HG03039 (cell line): ENCODE results near the gene SLU7.
"Not testable (repeated sequence)": the region's sequence is repeated elsewhere in the genome, so short reads cannot be mapped to it uniquely, and the experiment has no call there.

ENCODE experiments used
- ATAC-seq: cut with Tn5 transposase; IDR thresholded peaks from one replicate; pipeline ENCODE4 v1.9.1; 2021; ENCODE audit warnings: mild to moderate bottlenecking, moderate library complexity; ENCODE audit not compliant: unreplicated experiment

The SLU7 gene

DNA sequence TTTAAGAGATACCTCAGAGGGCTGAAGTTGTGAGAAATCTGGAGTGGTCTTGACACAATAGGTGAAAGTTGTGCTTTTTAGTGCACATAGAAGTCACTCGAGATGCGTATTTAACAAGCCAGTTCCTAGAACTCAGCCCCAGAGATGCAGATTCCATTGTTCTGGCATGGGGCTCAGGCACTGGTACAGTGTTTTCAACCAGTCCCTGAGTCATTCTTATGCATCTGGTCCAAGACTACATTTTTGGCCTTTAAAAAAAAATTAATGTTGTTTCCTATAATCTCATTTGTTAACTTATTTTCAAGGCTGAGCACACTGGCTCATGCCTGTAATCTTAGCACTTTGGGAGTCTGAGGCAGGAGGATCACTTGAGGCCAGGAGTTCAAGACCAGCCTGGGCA, 32.4 kb upstream of the SLU7 start:
- ATAC-seq = no peak

DNA sequence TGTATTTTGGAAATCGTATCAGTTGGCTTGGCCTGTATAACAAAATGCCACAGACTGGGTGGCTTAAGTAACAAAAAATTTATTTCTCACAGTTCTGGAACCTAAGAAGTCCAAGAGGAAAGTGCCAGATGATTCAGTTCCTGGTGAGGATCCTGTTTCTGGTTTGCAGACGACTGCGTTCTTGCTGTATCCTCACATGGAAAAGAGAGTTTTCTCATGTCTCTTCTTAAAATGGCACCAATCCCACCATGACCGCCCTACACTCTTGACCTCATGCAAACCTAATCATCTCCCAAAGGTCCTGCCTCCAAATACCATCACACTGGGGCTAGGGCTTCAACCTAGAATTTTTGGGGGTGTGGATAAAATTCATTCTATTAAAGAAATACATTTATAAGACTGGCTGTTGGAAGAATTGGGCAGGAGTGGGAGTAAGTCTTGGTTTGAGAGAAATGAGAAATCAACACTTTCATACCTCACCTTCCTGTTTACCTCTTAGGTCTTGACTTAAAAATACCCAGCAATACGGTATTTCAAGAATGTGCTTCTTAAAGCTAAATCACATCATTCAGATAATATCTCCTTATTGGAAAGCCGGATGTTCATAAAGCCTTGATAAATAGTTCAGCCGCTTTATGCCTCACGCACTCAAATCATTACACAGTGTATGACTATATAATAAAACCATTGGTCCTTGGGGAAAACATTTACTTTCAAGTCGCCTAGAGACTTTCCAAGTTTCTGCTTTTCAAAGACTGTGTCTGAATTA, 31.5 kb upstream of the SLU7 start:
- ATAC-seq = peak; percentile 56

DNA sequence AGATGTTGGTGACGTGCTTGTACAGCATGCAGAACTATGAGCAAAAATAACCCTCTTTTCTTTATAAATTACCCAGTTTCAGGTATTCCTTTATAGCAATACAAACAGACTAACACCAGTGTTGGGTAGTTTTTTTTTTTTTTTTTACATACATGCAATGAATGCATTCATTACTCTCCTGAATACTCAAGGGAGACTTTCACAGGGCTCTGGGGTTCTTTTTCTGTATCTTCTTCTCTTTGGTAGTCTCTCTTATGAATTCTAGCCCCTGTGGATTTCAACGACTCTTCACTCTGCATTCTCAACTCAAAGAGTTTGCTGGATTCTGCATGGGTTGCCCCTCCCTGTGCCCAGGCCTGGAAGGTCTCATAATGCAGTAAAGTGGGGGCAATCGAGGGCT, 30.6 kb upstream of the SLU7 start:
- ATAC-seq = no peak

DNA sequence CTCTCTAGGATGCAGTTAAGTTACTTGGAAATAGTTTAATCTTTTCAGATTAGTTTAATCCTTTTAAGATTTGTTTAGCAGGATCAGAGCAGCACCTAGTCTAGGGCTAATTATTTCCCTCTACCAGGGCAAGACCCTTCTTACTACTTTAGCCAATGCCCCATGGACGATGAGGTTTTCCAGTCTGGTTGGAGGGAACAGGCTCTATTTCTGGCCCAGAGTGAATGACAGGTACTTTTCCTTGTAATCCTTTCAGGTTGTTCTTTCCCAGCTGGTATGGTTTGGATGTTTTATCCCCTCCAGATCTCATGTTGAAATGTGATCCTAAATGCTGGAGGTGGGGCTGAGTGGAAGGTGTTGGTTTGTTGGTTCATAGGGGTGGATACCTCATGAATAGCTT, 30.0 kb upstream of the SLU7 start:
- ATAC-seq = no peak

DNA sequence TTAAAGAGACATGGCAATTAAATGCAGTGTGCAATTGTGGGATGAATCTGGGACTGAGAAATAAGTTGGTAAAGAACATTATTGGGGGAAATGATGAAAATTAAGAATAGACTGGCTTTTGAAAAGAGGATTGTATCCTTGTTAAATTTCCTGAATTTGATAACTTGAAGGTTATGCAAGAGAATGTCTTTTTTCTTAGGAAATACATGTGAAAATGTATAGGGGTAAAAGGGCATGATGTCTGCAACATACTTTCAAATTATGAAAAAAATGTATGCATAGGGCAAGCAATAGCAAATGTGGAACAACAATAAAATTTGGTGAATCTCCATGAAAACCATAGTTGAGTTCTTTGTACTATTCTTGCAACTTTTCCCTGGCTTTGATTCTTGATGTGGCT, 26.9 kb upstream of the SLU7 start:
- ATAC-seq = no peak

DNA sequence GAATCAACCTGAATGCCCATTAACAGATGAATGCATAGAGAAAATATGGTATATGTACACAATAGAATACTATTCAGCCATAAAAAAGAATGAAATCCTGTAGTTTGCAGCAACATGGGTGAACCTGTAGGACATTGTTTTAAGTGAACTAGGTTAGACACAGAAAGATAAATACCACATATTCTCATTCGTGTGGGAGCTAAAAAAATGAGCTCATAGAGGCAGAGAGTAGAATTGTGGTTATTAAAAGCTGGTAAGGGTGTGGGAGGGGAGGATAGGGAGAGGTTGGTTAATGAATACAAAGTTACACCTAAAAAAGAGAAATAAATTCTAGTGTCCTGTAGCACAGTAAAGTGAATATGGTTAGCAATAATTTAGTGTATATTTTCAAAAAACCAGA, 26.3 kb upstream of the SLU7 start:
- ATAC-seq = no peak

DNA sequence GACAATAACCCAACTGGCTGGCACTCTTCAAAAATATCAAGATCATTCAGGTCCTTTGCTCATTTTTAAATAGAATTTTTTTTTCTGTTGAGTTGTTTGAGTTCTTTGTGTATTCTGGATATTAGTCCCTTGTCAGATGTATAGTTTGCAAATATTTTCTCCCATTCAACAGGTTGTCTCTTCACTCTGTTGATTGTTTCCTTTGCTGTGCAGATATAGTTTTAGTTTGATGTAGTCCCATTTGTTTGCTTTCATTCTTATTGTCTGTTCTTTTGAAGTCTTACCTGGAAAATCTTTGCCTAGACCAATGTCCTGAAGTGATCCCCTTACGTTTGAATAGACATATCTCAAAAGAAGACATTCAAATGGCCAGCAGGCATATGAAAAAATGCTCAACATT, 25.5 kb upstream of the SLU7 start:
- no peak for ATAC-seq

DNA sequence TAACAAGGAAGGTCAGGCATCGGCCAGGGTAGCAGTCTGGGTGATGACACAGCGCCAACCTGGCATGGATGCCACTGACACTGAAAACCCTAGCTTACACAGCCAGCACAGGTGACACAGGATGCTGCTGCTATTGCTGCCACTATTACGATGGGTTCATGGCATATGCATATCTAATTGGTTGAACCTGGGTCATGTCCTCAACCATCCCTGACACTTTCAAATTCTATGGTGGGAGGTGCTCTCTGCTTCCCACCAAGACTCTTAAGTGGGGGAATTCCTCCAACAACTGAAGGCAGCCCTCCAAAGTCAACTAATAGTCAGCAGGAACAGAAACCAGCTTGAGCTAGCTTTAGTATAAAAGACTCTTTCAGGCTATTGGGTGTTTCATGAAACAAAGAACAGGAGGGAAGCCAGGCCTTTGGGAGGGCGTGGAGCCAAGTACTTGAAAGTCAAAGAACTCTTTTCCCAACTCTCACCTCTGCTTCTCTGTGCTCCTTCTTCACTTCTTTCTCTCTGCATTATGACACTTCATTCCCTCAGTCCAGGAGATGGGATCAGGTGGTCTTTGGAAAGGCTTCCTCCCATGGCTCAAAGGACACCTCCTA, 24.0 kb upstream of the SLU7 start:
- no peak for ATAC-seq

DNA sequence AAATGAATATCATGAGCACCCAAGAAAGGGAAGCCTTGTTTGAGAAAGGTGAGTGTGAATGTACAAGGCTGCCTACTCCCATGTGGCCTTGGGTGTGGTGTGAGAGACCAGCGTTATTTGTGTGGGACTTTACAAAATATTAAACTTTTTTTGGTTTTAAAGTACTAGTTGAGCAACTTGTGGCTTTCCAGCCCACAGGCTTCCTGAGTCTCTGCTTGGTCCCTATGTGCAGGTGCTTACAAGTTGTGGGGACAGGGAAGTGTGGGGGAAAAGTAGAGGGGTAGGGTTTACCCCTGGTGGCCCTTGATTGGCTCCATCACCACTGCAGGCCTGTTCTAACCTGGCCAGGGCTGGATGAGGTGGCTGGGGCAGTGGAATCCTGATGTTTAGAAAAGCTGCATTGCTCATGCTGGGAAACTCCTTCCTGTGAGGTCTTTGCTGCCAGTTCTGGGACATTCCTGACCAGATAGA, 22.5 kb upstream of the SLU7 start:
- peak; percentile 25 for ATAC-seq

DNA sequence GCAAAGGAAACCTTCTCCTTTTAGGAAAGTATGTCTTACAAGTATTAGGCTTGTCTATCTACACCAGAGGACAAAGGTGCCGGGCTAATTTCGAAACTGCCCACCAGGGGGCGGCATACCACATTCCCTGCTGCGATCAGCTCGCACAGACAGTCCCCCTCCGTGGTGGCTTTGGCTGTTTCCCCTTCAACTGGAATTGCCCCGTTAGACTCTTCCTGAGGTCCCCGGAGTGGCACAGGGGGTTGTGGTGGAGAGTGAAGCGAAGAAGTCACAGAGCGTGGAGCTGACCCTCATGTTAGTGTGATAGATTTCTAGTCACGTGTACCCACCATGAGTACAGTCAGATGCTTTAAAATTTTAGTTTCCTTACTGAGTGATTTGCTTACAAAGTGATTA, 20.3 kb upstream of the SLU7 start:
- peak; percentile 53 for ATAC-seq

DNA sequence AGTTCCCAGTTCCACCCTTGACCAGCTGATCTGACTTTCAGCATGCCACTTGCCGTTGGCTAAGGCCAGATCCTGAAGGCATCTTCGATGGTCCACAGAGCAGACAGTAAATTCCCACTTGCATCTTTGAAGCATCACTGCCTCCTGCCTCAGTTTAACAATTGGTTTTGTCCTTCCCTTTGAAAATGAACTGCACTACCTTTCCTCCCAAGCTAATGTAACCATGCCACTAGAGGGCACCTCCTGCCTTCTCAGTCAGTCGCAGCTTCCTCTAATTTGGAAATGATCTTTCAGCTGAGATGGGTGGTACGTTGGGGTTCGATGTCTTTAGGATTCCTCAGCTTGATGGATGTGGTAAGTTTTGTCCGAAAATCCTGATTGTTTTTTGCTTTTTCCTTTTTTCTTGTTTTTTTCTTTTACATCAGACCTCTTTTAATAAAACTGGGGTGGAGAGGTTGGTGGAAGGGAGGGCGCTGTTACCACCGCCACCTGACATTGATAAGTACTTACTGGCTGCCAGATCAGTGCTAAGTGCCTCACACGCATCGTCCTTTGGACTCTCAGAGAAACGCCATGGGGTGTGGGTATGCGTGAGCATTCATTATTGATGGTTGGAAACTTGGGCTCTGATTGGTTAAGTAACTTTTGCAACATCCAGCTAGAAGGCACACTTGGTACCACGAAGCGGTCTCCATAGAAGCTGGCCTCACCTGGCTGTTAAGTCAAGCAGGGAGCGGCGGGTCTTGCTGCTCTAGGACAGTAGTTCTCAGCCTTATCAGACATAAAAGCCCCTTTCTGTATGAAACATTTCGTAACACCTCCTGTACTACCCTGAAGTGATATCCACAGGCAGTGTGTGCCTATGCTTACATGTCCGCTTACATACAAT, 19.7 kb upstream of the SLU7 start:
- ATAC-seq = peak; percentile 23

DNA sequence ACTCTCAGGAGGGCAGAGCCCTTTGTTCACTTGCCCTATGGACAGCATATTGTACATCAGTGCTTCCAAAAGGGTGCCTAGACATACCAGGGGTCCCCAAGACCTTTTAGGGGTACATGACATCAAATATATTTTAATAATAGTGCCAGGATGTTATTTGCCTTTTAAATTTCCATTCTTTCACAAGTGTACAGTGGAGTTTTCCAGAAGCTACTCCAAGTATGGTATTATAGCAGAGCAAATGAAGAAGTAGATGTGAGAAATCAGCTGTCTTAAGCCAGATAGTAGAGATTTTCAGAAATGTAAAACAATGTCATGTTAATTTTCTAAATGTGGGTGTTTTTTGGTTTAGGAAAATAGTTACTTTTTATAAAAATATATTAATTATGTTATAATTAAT, 18.4 kb upstream of the SLU7 start:
- ATAC-seq = no peak

DNA sequence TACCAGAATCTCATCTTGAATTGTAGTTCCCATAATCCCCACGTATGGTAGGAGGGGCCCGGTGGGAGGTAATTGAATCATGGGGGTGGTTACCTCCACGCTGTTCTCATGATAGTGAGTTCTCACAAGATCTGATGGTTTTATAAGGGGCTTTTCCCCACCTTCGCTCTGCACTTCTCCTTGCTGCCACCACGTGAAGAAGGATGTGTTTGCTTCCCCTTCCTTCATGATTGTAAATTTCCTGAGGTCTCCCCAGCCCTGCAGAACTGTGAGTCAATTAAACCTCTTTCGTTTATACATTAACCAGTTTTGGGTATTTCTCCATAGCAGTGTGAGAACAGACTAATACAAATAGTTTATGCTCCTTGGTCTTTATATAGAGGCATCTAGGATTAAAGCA, 17.8 kb upstream of the SLU7 start:
- ATAC-seq = not testable (repeated sequence)

DNA sequence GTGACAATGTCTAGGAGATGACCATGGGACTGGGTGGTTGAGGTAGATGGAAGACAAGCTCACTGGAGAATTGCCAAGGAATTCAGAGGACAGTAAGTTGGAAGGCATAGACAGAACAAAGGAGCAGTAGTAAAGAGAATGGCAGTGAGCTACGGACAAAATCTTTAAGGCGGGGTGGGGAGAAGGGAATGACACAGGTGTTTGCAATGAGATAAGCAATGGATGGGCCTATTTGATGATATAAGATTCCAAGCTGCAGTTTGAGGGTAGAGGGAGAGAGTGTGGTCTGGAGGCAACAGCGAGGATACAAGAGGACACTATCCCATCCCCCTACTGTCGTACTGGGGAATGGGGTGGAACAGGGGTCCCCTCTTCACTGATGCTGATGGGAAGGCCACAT, 17.1 kb upstream of the SLU7 start:
- no peak for ATAC-seq

DNA sequence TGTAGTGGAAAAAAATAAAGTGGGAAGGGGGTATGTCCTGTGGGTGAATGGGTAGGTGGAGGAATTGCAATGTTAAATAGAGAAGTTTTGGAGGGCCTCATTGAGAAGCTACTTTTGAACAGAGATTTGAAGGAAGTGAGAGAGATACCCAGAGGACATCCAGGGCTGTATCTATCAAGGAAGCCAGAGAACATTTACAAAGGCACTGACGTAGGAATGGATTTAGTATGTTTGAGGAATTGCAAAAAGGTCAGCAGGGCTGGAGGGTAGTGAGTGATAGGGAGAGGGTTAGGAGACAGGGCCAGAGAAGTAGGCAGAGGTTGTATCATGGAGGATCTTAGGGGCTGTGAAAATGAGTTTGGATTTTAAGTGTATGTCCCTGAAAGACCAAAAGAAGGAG, 16.7 kb upstream of the SLU7 start:
- no peak for ATAC-seq

DNA sequence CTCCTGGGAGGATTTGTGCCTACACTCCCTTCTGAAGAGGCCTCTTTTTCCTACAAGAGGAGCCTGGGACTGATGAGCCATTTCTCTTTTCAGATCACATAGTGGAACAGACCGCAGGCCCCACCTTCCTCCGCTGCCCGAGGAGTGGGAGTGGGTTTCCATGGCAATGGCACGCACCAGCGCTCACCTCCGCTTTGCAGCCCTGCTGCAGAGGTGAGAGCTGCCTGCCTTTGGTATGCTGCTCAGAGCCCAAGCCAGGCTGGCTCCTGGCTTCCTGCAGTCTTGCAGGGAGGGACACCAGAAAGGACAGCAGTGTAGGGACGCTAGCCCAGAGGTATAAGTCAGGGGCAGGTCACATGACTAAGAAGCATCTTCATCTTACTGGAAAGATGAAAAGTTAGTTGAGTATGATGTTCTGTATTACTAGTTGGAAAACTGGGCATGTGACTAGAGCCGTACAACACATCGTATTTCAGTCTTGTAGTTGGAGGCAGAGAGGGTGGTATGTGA, 15.2 kb upstream of the SLU7 start:
- ATAC-seq = peak; percentile 70

DNA sequence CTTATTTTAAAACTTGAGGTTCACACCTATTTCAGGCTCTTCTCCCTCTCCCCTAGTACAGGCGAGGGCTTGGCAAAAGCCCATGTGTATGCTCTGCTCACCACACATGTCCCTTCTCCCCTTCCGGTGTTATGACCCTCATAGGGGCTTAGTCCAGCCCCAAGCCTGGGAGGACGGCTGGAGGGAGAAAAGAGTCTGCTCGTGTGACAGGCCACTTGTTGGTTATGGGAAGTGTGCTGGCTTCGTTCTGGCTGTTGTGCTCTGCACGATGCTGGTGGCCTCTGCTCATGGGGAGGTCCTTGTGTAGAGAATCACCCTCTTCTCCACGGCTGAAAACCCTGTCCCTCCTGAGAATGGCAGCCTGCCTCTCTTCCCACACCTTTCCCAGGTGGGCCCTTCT, 13.9 kb upstream of the SLU7 start:
- no peak for ATAC-seq

DNA sequence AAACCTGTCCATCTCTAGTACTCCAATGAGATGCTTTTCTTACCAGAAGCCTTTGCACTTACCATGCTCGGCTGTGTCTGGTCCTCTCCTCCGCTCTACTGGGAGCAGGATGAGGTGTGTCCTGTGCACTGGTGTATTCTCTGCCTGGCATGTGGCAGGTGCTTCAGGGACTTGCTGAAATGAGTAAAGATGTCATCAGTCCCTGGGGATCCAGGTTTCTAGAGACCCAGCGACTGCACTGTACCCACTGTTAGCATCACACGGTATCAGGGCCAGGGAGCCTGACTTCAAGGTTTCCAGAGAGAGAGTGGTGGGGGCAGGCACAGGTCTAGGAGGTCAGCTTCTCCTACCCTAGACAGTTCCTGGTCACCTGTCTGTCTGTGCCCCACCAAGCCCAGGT, 13.3 kb upstream of the SLU7 start:
- ATAC-seq = no peak

DNA sequence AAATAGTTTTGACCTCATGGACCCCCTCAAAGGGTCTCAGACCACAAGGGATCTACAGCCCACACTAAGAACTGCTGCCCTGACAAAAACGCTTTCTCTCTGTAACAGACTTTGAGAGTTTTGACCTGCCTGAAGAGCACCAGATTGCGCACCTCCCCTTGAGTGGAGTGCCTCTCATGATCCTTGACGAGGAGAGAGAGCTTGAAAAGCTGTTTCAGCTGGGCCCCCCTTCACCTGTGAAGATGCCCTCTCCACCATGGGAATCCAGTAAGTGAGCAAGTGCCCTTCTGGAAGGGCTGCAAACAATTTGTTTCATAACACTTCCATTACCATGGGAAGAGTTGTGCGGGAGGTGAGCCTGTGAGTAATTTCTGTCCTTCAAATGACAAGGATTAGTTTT, 8.7 kb upstream of the SLU7 start:
- ATAC-seq = no peak

DNA sequence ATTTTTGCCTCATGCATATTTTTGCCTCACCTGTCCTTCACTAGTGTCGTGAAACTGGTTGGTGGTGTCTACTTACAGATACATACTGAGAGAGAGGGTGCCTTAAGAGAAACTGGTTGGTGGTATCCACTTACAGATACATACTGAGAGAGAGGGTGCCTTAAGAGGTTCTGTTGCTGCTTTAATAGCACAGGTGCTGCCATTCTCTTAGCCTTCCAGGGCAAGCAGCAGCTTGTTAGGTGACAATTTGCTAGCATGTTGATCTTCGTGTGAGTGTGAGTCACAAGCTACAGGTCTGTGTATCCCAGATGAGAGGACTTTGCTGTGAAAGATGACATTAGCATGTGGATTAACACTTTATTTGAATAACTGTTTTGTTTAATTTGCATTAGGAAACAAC, 4.2 kb upstream of the SLU7 start:
- no peak for ATAC-seq

DNA sequence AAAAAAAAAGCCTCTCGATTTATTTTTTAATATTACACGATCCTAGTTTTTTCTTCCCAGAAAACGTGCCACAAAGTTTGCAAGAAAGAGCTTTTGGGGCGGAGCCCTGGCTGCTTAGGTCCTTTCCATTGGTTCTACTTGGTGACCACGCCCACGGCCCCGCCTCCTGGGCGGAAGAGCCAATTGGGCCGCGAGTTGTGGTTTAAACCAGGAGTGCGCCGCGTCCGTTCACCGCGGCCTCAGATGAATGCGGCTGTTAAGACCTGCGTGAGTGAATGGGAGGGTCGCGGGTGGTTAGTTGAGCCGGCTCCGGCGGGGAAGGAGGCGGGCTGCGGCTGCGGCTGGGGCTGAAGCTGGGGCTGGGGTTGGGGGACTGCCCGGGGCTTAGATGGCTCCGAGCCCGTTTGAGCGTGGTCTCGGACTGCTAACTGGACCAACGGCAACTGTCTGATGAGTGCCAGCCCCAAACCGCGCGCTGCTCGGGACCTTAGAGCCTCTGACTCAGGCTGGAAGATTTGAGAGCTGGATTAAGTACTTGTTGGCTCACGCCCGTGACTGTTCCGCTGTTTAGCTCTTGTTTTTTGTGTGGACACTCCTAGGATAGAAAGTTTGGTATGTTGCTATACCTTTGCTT, 2.9 kb upstream of the SLU7 start, which contains the start of gene PTTG1:
Gene PTTG1 (plus strand): TSS at position 231 of the 634 bp plus-strand sequence. CDS start 458 bp downstream, outside the sequence.
- peak; percentile 70 for ATAC-seq
